Motor neuron (in vitro differentiated cells): ENCODE data around the gene ADARB1. TPM values are rescaled to one million over a fixed set of nuclear protein-coding genes. Genes with fewer than 3 reads are reported as not detected.

Experiments
- ATAC-seq, 8 experiments: fragments of 200-7000 bp; cut with Tn5 transposase; replicated peaks in 6 of 8; 2 replicates each; pipeline ENCODE4 v1.8.0; 2021; ENCODE audit warnings: mild to moderate bottlenecking in 8 of 8, moderate library complexity in 8 of 8
- H3K27ac ChIP-seq, 2 donors: fragments of 250-450 bp; sonication (Bioruptor Pico); 2 replicates each; pipeline ENCODE4 v1.9.0; 2021; ENCODE audit warnings: antibody characterized with exemption in 2 of 2, mild to moderate bottlenecking in 2 of 2, moderate library complexity in 1 of 2
- H3K4me1 ChIP-seq, 2 donors: fragments of 250-450 bp; sonication (Bioruptor Pico); replicated peaks in 1 of 2; 2 replicates each; pipeline ENCODE4 v1.6.1; 2021; ENCODE audit warnings: antibody characterized with exemption in 2 of 2, mild to moderate bottlenecking in 2 of 2, moderate library complexity in 1 of 2
- H3K4me3 ChIP-seq, 5 donors: fragments of 250-450 bp; sonication (Bioruptor Pico); 2 replicates each; pipeline ENCODE4 v1.9.0; 2021; ENCODE audit warnings: antibody characterized with exemption in 5 of 5, mild to moderate bottlenecking in 5 of 5, moderate library complexity in 4 of 5
- WGBS, 10 experiments: fragments of 450-650 bp; shearing (Covaris generic); methylation state at CpG; one replicate each; pipeline ENCODE4 v1.0.0; 2022; 5-methylcytosine and 5-hydroxymethylcytosine counted together
- in situ Hi-C, 9 experiments: fragments of 400-800 bp; cut with MboI; loops; one replicate each; pipeline ENCODE4 v1.15.0; 2021; ENCODE audit warnings: low sequenced_read_pairs in 9 of 9, low pct_unique_long_range_greater_than_20kb in 2 of 9; ENCODE audit not compliant: unreplicated experiment in 9 of 9
- total RNA-seq, 8 experiments: library from RNA; unstranded; fragments of 300-600 nt; gene quantifications; 2 replicates each; pipeline versions ENCODE4 v1.2.3 to v1.2.4, GENCODE V29; 2022

The ADARB1 gene
- total RNA-seq, 8 experiments from 2014 or later = 3.7 to 18.4 (median 8.2) TPM

DNA sequence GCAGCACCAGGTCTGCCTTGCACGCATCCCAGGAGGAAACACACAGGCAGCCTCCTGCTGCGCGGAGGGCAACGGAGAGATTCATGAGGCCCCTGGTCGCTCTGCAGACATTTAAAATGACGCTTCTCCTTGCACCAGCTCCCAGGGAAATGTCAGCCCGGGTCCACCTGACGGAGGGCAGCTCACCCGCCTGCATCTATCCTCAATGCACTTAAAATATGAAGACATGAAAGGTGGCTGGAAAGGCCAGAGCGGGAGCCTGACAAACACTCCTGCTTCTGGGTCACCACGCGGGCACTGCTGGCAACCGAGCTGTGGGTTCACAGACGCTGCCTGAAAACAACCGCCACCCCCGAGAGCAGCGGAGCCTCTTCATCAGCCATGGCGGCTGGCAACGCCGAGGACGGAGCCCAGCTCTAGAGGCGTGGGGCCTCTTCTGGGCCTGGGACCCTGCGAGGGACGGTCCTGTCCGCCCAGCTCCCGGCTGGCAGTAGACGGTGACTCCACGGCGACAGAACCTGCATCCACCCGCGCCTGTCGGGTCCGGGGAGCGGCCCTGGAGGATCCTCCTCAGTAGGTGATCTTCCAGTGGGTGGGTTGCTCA, 190.6 kb downstream of the ADARB1 start:
- no peak overlapping the region for H3K27ac ChIP-seq

DNA sequence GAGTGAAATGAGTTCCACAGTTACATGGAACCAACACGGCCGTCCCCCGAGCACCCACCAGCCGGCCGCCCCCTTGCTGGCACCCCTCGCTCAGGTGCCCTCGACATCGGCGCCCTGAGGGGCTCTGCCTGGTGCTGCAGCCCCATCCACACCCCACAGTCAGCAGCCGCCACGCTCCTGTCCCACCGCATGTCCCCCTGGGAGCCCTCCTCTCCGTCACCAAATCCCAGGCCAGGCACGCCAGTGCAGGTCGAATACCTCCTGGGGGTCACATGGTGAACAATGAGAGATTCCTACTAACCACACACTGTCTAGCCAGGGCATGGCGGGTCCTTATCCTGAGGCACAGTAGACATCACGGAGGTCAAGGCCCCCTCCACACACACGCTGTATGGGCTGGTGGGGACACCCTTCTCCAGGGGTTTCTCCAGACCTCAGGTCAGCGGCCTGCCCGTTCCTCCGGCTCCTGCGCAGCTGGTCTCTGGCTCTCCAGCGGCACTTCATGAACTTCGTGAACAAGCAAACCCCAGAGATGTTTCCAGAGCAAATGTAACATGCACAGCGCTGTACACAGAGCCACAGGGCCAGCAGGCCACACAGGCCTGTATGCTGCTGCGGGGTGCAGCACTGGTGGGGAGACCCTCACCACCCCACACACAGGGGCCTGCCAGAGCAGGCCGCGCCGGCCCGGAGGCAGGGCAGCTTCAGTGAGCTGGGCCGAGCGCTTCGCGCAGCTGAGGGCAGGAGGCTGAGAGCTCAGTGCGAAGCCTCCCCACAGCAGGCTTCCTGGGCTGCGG, 191.5 kb downstream of the ADARB1 start:
- ATAC-seq = peak in 5 of 8 experiments; percentile 8 to 44 (median 32)
- Histone ChIP-seq H3K4me1 (no peaks in the 10 kb centered on the region), H3K4me3 (no peak overlapping the region), H3K27ac (no peak overlapping the region)
- WGBS, 10 experiments = 93 to 100% (median 97%) methylated on average over 1 to 12 of the region's 36 CpGs; no CpG with 5 or more reads in 6 of the 10 experiments
- in situ Hi-C loops = no loop called here

More for the DNA sequence above, 190.6 kb downstream of the ADARB1 start:
- in situ Hi-C loops = no loop called here
- 80 to 100% (median 90%) methylated on average over 1 to 10 of the region's 34 CpGs; no CpG with 5 or more reads in 4 of the 10 experiments for WGBS, 10 experiments
- H3K4me3 ChIP-seq = no peak overlapping the region
- H3K4me1 ChIP-seq = no peaks in the 10 kb centered on the region
- ATAC-seq = peak in 4 of 8 experiments; percentile 15 to 27 (median 18)

DNA sequence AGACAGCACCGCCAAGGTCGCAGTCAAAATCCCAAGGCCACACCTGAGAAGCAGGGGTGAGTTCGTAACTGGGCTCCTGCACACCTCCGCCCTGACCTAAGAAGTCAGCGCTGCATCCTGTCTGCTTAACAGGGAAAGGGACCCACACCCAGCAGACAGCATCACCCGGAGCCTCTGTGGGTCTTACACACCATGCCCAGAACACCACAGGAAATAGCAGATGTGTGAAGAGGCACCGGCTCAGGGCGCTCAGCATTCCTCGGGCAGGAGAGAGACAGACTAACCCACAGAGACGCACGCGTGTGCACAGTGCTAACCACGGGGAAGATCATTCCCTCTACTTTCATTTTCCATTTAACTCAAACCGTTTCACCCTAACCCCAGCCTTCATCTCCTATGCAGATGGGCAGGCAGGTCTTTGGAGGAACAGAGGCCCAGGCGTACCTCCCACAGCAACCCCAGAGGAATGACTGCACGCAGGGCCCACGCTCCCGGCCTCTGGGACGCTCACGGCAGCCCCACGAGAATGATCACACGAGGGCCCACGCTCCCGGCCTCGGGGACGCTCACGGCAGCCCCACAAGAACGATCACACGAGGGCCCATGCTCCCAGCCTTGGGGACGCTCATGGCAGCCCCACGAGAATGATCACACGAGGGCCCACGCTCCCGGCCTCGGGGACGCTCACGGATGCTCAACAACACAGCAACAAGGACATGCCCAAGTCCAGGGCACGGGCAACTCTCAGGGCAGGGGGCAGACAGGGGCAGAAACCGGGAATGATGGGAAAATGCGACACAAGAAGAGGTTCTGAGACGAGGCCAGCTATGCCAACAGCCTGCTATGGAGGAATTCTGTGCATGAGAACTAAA, 192.4 kb downstream of the ADARB1 start:
- Histone ChIP-seq H3K4me3 (no peak overlapping the region), H3K4me1 (no peaks in the 10 kb centered on the region), H3K27ac (no peak overlapping the region)
- in situ Hi-C loops = no loop called here
- 81 to 100% (median 95%) methylated on average over 1 to 25 of the region's 41 CpGs; no CpG with 5 or more reads in 5 of the 10 experiments for WGBS, 10 experiments
- ATAC-seq = peak in 3 of 8 experiments; percentile 5 to 18 (median 14)

DNA sequence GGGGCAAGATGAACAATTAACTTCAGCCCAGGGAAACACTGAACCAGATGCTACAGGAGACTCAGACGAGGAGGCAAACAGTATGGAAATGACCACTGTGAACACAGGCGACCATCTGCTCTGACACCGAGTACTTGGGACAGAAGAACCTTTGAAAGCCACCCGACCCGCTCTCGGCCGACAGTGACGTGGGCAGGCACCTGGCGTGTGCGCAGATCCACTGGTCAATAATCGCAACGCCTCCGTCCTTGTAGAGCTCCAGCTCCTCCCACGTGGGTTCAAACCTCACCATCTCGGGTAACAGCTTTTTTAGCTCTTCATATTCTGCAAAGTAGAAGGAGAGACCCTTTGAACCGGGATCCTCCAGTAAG, 193.0 kb downstream of the ADARB1 start:
- Histone ChIP-seq H3K27ac (no peak overlapping the region), H3K4me1 (no peaks in the 10 kb centered on the region), H3K4me3 (no peak overlapping the region)
- 60 to 95% (median 82%) methylated on average over 1 to 16 of the region's 16 CpGs; no CpG with 5 or more reads in 2 of the 10 experiments for WGBS, 10 experiments
- ATAC-seq = no peak
- in situ Hi-C loops = no loop called here

DNA sequence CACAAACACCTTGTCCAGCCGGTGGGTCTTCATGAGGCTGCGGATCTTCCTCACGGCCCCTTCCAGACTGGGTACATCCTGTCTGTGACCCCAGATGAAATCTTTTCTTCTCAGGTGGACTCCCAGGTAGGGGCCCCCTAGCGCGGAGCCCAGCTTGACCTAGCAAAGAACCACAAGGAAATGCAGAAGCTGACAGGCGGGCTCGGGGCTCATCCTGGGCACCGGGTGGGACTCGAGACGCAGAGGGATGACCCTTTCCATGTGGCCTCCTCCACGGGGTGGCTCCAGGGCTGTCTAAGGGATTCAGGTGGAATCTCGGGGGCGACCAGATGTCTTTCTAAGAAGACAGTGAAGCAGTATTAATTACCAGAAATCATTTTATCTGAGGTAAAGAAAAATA, 195.5 kb downstream of the ADARB1 start:
- in situ Hi-C loops = no loop called here
- no peaks in the 10 kb centered on the region for H3K4me1 ChIP-seq
- ATAC-seq = no peak
- WGBS, 10 experiments = 90 to 100% (median 94%) methylated on average over 2 to 10 of the region's 13 CpGs; no CpG with 5 or more reads in 3 of the 10 experiments
- H3K4me3 ChIP-seq = no peak overlapping the region
- H3K27ac ChIP-seq = no peak overlapping the region

DNA sequence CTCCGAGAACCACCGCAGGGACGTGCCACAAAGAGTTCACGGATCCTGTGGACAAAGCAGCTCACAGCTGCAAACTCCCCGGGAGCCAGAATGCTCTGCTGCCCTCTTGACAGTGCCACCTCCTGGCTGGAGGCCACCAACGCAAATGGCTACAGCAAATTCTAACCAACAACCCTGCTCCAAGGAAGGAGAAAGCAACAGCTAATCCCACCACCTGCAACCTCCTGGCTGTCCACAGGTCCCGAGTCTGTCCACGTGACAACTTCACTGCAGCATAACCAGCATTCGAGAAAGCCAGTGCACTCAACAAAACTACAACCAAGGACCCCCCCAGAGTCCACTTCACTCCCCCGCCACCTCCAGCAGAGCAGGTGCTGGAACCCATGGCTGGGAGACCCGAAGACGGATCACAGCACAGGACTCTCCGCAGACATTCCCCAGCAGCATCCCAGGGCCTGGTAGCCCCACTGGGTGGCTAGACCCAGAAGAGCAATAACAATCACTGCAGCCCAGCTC, 196.0 kb downstream of the ADARB1 start:
- in situ Hi-C loops = no loop called here
- ATAC-seq = peak in 2 of 8 experiments; percentile 29 to 31
- no peaks in the 10 kb centered on the region for H3K4me1 ChIP-seq
- no peak overlapping the region for H3K4me3 ChIP-seq
- H3K27ac ChIP-seq = no peak overlapping the region
- 67 to 100% (median 96%) methylated on average over 1 to 13 of the region's 13 CpGs; no CpG with 5 or more reads in 3 of the 10 experiments for WGBS, 10 experiments

Other genes starting within 250 kb of the ADARB1 start
- 100 to 1,000 TPM in 3 of 8 experiments, 10 to 100 TPM in 5; 62.1 to 226 (median 85.5) TPM for gene PTTG1IP, start 200.9 kb upstream of the ADARB1 start, total RNA-seq
- under 1 TPM in 5 of 8 experiments, not detected in 3; 0.05 to 0.85 (median 0.56) TPM for gene ITGB2, start 153.7 kb upstream of the ADARB1 start, total RNA-seq
- gene SLX9, start 134.6 kb upstream of the ADARB1 start, total RNA-seq = 10 to 100 TPM in 7 of 8 experiments, 1 to 10 TPM in 1; 9.8 to 41.2 (median 15.3) TPM
- gene POFUT2, start 213.3 kb downstream of the ADARB1 start, total RNA-seq = 10 to 100 TPM; 17.3 to 40.8 (median 25.6) TPM